HG02642 (cell line): ENCODE measurements around the gene NCF2.
"Not testable (repeated sequence)": the region's sequence is repeated elsewhere in the genome, so short reads cannot be mapped to it uniquely, and the experiment has no call there.

Experiments
- ATAC-seq: cut with Tn5 transposase; IDR thresholded peaks from one replicate; pipeline ENCODE4 v1.9.1; 2021; ENCODE audit warnings: mild to moderate bottlenecking; ENCODE audit not compliant: unreplicated experiment, poor library complexity

NCF2 gene

GRCh38 chr1:183590244-183591191 is at the start of gene NCF2:
Gene NCF2 (minus strand): TSS chr1:183590459. CDS start chr1:183590329, 130 bp downstream.
- peak; percentile 87 for ATAC-seq

- ATAC-seq, result no peak
These were observed 48.6 kb upstream of the NCF2 start for GRCh38 chr1:183638649-183639387.

- no peak for ATAC-seq
These were observed 46.5 kb upstream of the NCF2 start for GRCh38 chr1:183636783-183637182.

- ATAC-seq, result peak; percentile 0
These were observed 46.0 kb upstream of the NCF2 start for GRCh38 chr1:183636334-183636682.

GRCh38 chr1:183635606-183636333 is 45.5 kb upstream of the NCF2 start, which contains the start of gene ARPC5:
Gene ARPC5 (minus strand): TSS chr1:183635783. CDS start chr1:183635659, 124 bp downstream.
- ATAC-seq, result peak; percentile 88

- peak; percentile 12 for ATAC-seq
These were observed 44.9 kb upstream of the NCF2 start for GRCh38 chr1:183635099-183635605.

- no peak for ATAC-seq
These were observed 44.3 kb upstream of the NCF2 start for GRCh38 chr1:183634429-183635065.

GRCh38 chr1:183633676-183634343 is 43.6 kb upstream of the NCF2 start:
- ATAC-seq, result peak; percentile 35

GRCh38 chr1:183632964-183633363 is 42.7 kb upstream of the NCF2 start:
- ATAC-seq, result no peak

- no peak for ATAC-seq
These were observed 41.9 kb upstream of the NCF2 start for GRCh38 chr1:183632114-183632513.

GRCh38 chr1:183630748-183631147 is 40.5 kb upstream of the NCF2 start:
- no peak for ATAC-seq

- no peak for ATAC-seq
These were observed 38.3 kb upstream of the NCF2 start for GRCh38 chr1:183628537-183628936.

- not testable (repeated sequence) for ATAC-seq
These were observed 36.0 kb upstream of the NCF2 start for GRCh38 chr1:183626236-183626635.

- ATAC-seq, result peak; percentile 78
These were observed 32.9 kb upstream of the NCF2 start for GRCh38 chr1:183622884-183623785.

GRCh38 chr1:183622013-183622412 is 31.8 kb upstream of the NCF2 start:
- ATAC-seq, result no peak

- no peak for ATAC-seq
These were observed 30.1 kb upstream of the NCF2 start for GRCh38 chr1:183620311-183620710.

- no peak for ATAC-seq
These were observed 29.5 kb upstream of the NCF2 start for GRCh38 chr1:183619781-183620180.

GRCh38 chr1:183618202-183618601 is 27.9 kb upstream of the NCF2 start:
- ATAC-seq, result not testable (repeated sequence)
